GM23338 (cell line): Measurements from ENCODE around the gene PLEKHN1.

Experiments used
- CTCF ChIP-seq, 2 experiments: fragments of 200-600 bp in 1 of 2; sonication (generic) in 1 of 2; conservative IDR thresholded peaks; 2 replicates each; pipeline versions ENCODE4 v1.5.1 to v1.6.1; 2016 to 2017; ENCODE audit warnings: antibody characterized with exemption in 2 of 2, low read depth in 2 of 2, mild to moderate bottlenecking in 2 of 2, moderate library complexity in 1 of 2
- POLR2AphosphoS5 ChIP-seq: IDR thresholded peaks from 2 replicates; pipeline ENCODE4 v1.6.1; 2016; ENCODE audit warnings: antibody characterized with exemption, low read depth

GRCh38 chr1:999725-1000356 is 33.6 kb downstream of the PLEKHN1 start, which contains the start of gene HES4:
- TF ChIP-seq POLR2AphosphoS5 (no peak), CTCF (conservative IDR thresholded peaks at IDR 0.05; ENCODE audit: low read depth in 2 of 2) (no peak)
